K562 (cell line): ENCODE measurements around the gene GPR162. TPM values are rescaled to one million over a fixed set of nuclear protein-coding genes. Genes with fewer than 3 reads are reported as not detected.

Experiments used
- FOXM1 ChIP-seq, 2 experiments: fragments of 450-650 bp in 1 of 2; sonication (generic) in 1 of 2; formaldehyde crosslinking in 1 of 2; IDR thresholded peaks; 2 replicates each; pipeline versions ENCODE4 v1.6.1 to v1.9.0; 2017 to 2022; ENCODE audit warnings: low read depth in 2 of 2, mild to moderate bottlenecking in 2 of 2, missing genetic modification reagents in 1 of 2, moderate library complexity in 1 of 2
- KDM1A ChIP-seq, 2 experiments: fragments of 450-650 bp; IDR thresholded peaks; 2 replicates each; pipeline ENCODE4 v1.6.1; 2016; ENCODE audit warnings: mild to moderate bottlenecking in 2 of 2
- KDM4B ChIP-seq, 2 experiments: fragments of 450-650 bp in 1 of 2; sonication (generic) in 1 of 2; IDR thresholded peaks; 2 replicates each; pipeline ENCODE4 v1.6.1; 2016 to 2017; ENCODE audit warnings: borderline replicate concordance in 2 of 2, antibody characterized with exemption in 1 of 2, low read depth in 1 of 2, mild to moderate bottlenecking in 1 of 2
- L3MBTL2 ChIP-seq: fragments of 450-650 bp; IDR thresholded peaks from 2 replicates; pipeline ENCODE4 v1.6.1; 2016; ENCODE audit warnings: mild to moderate bottlenecking, moderate library complexity
- MBD2 ChIP-seq: sonication (generic); IDR thresholded peaks from 2 replicates; pipeline ENCODE4 v1.6.1; 2016; ENCODE audit warnings: low read depth, borderline replicate concordance
- NCOA4 ChIP-seq: fragments of 450-650 bp; IDR thresholded peaks from 2 replicates; pipeline ENCODE4 v1.6.1; 2018; ENCODE audit warnings: mild to moderate bottlenecking; ENCODE audit not compliant: partially characterized antibody
- NEUROD1 ChIP-seq: fragments of 150-350 bp; IDR thresholded peaks from 2 replicates; pipeline ENCODE4 v1.6.1; 2014; ENCODE audit warnings: borderline replicate concordance, low read length, low read depth; ENCODE audit not compliant: partially characterized antibody
- NR1H2 ChIP-seq: sonication (generic); formaldehyde crosslinking; IDR thresholded peaks from 2 replicates; pipeline ENCODE4 v1.4.0; 2020; ENCODE audit warnings: mild to moderate bottlenecking, missing genetic modification reagents
- PURB ChIP-seq: sonication (generic); formaldehyde crosslinking; IDR thresholded peaks from 2 replicates; pipeline ENCODE4 v1.9.0; 2021; ENCODE audit warnings: low read depth, mild to moderate bottlenecking, missing genetic modification reagents
- SRSF1 ChIP-seq: fragments of 200-400 bp; formaldehyde crosslinking; IDR thresholded peaks from 2 replicates; pipeline ENCODE4 v1.6.1; 2017; ENCODE audit warnings: mild to moderate bottlenecking, low read depth, low read length, moderate library complexity
- SRSF3 ChIP-seq: fragments of 200-400 bp; formaldehyde crosslinking; IDR thresholded peaks from 2 replicates; pipeline ENCODE4 v1.6.1; 2016; ENCODE audit warnings: mild to moderate bottlenecking, low read length, moderate library complexity; ENCODE audit not compliant: insufficient read depth
- TRIM28 ChIP-seq: fragments of 450-650 bp; IDR thresholded peaks from 2 replicates; pipeline ENCODE4 v1.6.1; 2017
- XRCC5 ChIP-seq: fragments of 200-400 bp; formaldehyde crosslinking; IDR thresholded peaks from 2 replicates; pipeline ENCODE4 v1.6.1; 2017; ENCODE audit warnings: low read depth, mild to moderate bottlenecking, low read length
- ZEB2 ChIP-seq: fragments of 450-650 bp; IDR thresholded peaks from 2 replicates; pipeline ENCODE4 v1.6.1; 2016
- ZNF12 ChIP-seq: sonication (generic); formaldehyde crosslinking; IDR thresholded peaks from 2 replicates; pipeline ENCODE4 v1.4.0; 2020; ENCODE audit warnings: mild to moderate bottlenecking, missing genetic modification reagents
- ZNF436 ChIP-seq: fragments of 250-450, 450-650 bp; sonication (Bioruptor Pico); formaldehyde crosslinking; IDR thresholded peaks from 2 replicates; pipeline ENCODE4 v1.7.0; 2020; ENCODE audit warnings: mild to moderate bottlenecking
- ZNF644 ChIP-seq: fragments of 200-800 bp; sonication (Bioruptor generic); IDR thresholded peaks from 2 replicates; pipeline ENCODE4 v1.6.1; 2016; ENCODE audit warnings: low read depth, missing genetic modification characterization, missing compliant biosample characterization
- polyA plus RNA-seq, 8 experiments: library from polyadenylated mRNA; depleted of rRNA in 4 of 8; stranded (reverse) in 5 of 8; unstranded in 3 of 8; fragments of >200 nt; fragmentation: Nextera tagmentation in 2 of 8; fragmentation: Illumina TruSeq in 1 of 8; extraction: Ambion mirVana in 2 of 8; extraction: Trizol in 1 of 8; gene quantifications; 2 replicates each; pipeline versions ENCODE4 v1.2.1 to v1.2.3, GENCODE V29; 2011 to 2014; ENCODE audit warnings: inconsistent platforms in 1 of 8, missing spikeins in 1 of 8
- total RNA-seq, 7 experiments: library from RNA; depleted of rRNA in 6 of 7; stranded (reverse); fragments of >200 nt in 6 of 7; fragmentation: Illumina TruSeq in 2 of 7; extraction: Trizol in 2 of 7; gene quantifications; 2 replicates each; pipeline versions ENCODE4 v1.2.1 to v1.2.3, GENCODE V29; 2011 to 2021; ENCODE audit warnings: low replicate concordance in 1 of 7
- TF ChIP-seq, protein P1 (sequence below), 2 experiments: fragments of 450-650 bp; formaldehyde crosslinking in 1 of 2; IDR thresholded peaks; 2 replicates each; pipeline versions ENCODE4 v1.4.0 to v1.6.1; 2014 to 2020; ENCODE audit warnings: mild to moderate bottlenecking in 2 of 2, borderline replicate concordance in 1 of 2, low read depth in 1 of 2
- TF ChIP-seq, protein P2 (sequence below): fragments of 450-650 bp; IDR thresholded peaks from 2 replicates; pipeline ENCODE4 v1.6.1; 2016

The GPR162 gene
- total and polyA plus RNA-seq, 9 of the 15 experiments (the other 6 are each of a cell fraction or from before 2014, with no cell fraction given) = 0.65 to 1.8 (median 1.1) TPM; not detected in 2

DNA sequence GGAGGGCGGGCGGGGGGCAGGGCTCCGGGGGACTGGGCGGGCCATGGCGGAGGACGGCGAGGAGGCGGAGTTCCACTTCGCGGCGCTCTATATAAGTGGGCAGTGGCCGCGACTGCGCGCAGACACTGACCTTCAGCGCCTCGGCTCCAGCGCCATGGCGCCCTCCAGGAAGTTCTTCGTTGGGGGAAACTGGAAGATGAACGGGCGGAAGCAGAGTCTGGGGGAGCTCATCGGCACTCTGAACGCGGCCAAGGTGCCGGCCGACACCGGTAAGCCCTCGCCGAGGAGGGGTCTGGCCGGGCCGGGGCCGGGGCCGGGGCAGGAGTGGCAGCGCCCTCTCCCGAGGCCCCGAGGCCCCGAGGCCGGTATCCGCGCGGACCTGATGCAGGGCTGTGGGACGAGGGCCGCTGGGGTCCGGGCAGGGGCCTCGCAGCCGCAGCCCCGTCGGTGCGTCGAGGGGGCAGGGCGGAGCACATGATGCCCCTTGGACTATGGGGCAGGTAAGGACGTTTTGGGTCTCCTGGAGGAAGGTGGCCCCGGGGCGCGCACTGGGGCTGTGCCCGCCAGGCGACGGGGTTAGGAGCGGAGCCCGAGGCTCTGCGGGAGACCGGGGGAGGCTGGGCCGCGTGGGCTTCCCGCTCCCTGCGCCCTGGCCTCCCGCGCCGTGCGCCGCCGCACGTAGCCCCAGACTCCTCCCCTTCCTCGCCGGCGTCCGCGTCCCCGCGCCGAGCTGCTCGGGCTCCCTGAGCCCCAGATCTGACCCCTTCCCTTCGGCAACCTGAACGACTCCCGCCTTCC, 46.0 kb downstream of the GPR162 start, which contains the start of gene TPI1 (continued):
- TF ChIP-seq, protein P1, sequence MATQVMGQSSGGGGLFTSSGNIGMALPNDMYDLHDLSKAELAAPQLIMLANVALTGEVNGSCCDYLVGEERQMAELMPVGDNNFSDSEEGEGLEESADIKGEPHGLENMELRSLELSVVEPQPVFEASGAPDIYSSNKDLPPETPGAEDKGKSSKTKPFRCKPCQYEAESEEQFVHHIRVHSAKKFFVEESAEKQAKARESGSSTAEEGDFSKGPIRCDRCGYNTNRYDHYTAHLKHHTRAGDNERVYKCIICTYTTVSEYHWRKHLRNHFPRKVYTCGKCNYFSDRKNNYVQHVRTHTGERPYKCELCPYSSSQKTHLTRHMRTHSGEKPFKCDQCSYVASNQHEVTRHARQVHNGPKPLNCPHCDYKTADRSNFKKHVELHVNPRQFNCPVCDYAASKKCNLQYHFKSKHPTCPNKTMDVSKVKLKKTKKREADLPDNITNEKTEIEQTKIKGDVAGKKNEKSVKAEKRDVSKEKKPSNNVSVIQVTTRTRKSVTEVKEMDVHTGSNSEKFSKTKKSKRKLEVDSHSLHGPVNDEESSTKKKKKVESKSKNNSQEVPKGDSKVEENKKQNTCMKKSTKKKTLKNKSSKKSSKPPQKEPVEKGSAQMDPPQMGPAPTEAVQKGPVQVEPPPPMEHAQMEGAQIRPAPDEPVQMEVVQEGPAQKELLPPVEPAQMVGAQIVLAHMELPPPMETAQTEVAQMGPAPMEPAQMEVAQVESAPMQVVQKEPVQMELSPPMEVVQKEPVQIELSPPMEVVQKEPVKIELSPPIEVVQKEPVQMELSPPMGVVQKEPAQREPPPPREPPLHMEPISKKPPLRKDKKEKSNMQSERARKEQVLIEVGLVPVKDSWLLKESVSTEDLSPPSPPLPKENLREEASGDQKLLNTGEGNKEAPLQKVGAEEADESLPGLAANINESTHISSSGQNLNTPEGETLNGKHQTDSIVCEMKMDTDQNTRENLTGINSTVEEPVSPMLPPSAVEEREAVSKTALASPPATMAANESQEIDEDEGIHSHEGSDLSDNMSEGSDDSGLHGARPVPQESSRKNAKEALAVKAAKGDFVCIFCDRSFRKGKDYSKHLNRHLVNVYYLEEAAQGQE (IDR thresholded peaks at IDR 0.05; ENCODE audit: borderline replicate concordance) = no peak
- TF ChIP-seq, protein P1 (CRISPR knock-in tag; IDR thresholded peaks at IDR 0.05; ENCODE audit: low read depth) = 0 out of 2 replicates have a peak, but pooled peaks have one; percentile 39
- TF ChIP-seq TRIM28 = no peak
- TF ChIP-seq SRSF1 = no peak
- no peak for TF ChIP-seq NEUROD1
- no peak for TF ChIP-seq ZNF436 (CRISPR knock-in tag)
- TF ChIP-seq ZNF12 (CRISPR knock-in tag) = peak; percentile 45; the same call in 1 of the 2 replicates
- TF ChIP-seq KDM4B (IDR thresholded peaks at IDR 0.05; ENCODE audit: borderline replicate concordance in 2 of 2, low read depth in 1 of 2) = no peak
- no peak for TF ChIP-seq ZNF644
- TF ChIP-seq ZEB2 = no peak
- no peak for TF ChIP-seq KDM1A (IDR thresholded peaks at IDR 0.05)
- peak; percentile 67; the same call in 1 of the 2 replicates for TF ChIP-seq MBD2
- no peak for TF ChIP-seq SRSF3
- TF ChIP-seq, protein P2, sequence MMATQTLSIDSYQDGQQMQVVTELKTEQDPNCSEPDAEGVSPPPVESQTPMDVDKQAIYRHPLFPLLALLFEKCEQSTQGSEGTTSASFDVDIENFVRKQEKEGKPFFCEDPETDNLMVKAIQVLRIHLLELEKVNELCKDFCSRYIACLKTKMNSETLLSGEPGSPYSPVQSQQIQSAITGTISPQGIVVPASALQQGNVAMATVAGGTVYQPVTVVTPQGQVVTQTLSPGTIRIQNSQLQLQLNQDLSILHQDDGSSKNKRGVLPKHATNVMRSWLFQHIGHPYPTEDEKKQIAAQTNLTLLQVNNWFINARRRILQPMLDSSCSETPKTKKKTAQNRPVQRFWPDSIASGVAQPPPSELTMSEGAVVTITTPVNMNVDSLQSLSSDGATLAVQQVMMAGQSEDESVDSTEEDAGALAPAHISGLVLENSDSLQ = no peak
- no peak for TF ChIP-seq XRCC5
- no peak for TF ChIP-seq FOXM1 (IDR thresholded peaks at IDR 0.05; ENCODE audit: low read depth)
- no peak for TF ChIP-seq FOXM1 (CRISPR knock-in tag; IDR thresholded peaks at IDR 0.05; ENCODE audit: low read depth)
- TF ChIP-seq NR1H2 = no peak
- TF ChIP-seq L3MBTL2 = peak; percentile 83
- no peak for TF ChIP-seq NCOA4
- TF ChIP-seq PURB (CRISPR knock-in tag) = no peak
